NCI-H1694 (cell line): Measurements from ENCODE around the gene SETD4.
"Not testable (repeated sequence)": the region's sequence is repeated elsewhere in the genome, so short reads cannot be mapped to it uniquely, and the experiment has no call there.

Experiments used
- DNase-seq: peaks from one replicate; lab custom pipeline; 2025; lab: John Stamatoyannopoulos, UW

The SETD4 gene, protein sequence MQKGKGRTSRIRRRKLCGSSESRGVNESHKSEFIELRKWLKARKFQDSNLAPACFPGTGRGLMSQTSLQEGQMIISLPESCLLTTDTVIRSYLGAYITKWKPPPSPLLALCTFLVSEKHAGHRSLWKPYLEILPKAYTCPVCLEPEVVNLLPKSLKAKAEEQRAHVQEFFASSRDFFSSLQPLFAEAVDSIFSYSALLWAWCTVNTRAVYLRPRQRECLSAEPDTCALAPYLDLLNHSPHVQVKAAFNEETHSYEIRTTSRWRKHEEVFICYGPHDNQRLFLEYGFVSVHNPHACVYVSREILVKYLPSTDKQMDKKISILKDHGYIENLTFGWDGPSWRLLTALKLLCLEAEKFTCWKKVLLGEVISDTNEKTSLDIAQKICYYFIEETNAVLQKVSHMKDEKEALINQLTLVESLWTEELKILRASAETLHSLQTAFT

DNA sequence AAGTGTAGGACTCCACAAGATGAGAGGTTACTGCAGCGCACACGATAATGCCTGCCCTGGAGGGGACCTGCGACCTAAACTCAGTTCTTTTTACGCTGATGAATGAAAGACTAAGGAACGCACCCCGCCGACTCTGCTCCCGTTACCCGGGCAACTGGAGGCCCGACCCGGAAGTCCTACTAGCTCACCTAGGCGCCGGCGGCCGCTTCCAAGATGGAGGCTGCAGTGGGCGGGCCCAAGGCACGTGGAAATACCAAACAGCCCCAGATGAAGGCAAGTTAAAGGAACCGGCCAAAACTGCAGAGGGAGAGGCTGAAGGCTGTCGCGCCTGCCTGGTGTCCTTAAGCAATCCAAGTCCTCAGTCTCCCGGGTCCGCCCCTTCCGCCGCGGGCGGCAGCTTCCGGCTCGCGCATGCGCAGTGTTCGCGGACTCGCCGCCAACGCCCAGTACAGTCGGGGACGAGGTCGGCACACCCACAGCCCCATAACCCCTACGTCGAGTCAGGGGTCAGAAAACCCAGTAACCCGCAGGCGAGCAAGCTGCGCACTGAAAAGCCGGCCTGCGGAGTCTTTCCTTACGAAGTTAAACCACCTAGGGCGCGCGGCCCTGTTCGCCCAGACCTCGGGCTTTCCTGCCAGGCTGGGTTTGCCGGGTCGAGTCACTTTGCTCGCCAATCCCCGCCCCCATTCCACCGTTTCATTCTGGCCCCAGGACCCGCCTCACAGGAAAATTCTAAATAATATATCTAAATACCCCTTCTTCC, at the start of gene SETD4:
SETD4 (minus strand) TSS at position 368 of the 763 bp plus-strand sequence. CDS start 1,638 bp downstream, outside the sequence.
- DNase-seq = peak; percentile 94

- no peak for DNase-seq
Measured at GRCh38 chr21:36109868-36110267, 49.5 kb upstream of the SETD4 start.

DNA sequence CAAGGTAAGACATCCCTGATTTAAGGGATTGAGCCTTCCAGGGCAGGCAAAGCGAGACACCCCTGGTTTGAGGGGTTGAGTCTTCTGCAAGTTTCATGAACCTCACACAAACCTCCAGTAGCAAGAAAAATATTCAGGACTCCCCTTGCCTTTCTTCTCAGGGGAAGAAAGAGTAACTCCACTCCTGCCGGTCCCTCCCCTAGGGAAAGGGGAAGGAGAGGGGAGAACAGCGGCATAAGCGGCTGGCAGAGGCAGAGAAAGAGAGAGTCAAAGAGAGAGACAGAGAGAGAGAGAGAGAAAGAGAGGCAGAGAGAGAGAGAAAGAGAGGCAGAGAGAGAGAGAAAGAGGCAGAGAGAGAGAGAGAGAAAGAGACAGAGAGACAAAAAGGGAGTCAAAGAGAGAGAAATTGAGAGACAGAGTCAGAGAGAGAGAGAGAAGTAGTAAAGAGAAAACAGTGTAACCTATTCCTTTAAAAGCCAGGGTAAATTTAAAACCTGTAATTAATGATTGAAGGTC, 45.1 kb upstream of the SETD4 start:
- DNase-seq = no peak

GRCh38 chr21:36104317-36105300, 44.3 kb upstream of the SETD4 start:
- DNase-seq = no peak

GRCh38 chr21:36103434-36103833, 43.1 kb upstream of the SETD4 start:
- DNase-seq = no peak

DNA sequence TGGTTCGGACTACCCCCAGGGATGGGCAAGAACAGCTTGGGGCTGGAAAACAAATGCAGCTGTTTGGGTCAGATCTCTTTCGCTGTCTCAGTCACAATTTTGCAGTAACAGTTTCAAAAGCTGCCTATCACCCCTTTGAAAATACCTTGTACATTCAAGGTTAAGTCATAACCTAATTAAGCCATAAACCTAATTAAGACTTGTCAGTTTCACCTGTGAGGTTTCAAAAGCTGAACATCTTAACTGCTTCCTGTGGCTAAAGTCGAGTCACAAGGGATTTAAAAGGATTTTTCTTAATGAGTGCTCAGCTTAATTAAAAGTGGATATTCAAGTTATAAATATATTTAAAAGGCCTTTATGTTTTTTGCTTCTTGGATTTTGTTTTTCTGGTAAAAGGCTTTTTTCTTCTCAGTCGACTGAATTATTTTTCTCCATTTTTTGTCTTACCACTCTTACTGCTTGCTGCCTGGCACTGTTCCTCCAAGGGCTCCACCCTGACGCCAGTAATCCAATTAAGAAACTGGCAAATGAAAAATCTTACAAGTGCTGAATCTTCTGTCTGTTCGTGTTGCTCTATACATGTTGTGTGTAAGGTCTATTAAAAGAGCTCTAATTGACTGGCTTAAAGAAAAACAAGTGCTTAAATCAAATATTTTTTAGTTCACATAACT, 40.8 kb upstream of the SETD4 start:
- DNase-seq = no peak

GRCh38 chr21:36099695-36100211, 39.4 kb upstream of the SETD4 start:
- DNase-seq = not testable (repeated sequence)

- DNase-seq = no peak
Measured at GRCh38 chr21:36099000-36099399, 38.7 kb upstream of the SETD4 start.

DNA sequence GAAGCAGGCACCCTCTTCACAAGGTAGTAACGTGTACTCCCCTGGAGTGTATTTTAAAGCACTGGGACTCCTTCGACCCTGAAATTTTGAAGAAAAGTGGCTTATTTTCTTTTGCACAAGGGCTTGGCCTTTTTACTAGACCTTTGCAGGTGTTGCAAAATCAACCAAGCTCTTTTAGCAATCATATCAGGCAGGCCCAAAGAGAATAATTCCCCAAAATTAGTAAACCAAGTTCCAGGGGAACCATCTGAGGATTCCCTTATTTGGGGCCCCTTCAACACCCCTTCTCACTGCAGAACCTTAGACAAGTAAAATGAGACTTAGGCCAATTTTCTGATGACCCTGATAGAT, 37.8 kb upstream of the SETD4 start:
- DNase-seq = no peak

DNA sequence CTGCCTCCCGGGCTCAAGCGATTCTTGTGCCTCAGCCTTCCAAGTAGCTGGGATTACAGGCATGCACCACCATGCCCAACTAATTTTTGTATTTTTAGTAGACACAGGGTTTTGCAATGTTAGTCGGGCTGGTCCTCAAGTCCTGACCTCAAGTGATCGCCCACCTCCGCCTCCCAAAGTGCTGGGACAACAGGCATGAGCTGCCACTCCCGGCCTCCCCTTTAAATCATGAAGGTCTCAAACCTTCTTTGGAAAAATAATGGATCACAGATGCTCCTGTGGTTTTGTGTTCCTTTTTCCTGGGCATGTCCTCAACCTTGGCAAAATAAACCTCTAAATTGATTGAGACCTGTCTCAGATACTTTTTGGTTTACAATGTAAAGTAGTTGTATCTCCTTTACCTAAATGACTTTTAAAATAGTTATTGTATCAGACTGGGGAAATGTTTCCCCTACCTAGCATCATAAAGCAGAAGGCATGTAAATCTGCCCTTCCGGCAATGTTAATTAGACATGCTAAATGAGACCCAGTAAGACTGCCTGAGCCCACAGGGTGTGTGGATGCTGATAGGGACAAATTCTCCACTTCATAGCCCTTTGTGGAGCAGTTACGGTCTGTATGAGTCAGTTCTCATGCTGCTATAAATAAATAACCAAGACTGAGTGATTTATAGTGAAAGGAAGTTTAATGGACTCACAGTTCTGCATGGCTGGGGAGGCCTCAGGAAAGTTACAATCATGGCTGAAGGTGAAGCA, 37.3 kb upstream of the SETD4 start:
- no peak for DNase-seq

GRCh38 chr21:36096398-36097290, 36.3 kb upstream of the SETD4 start:
- DNase-seq = no peak

- no peak for DNase-seq
Measured at GRCh38 chr21:36093512-36093911, 33.2 kb upstream of the SETD4 start.

DNA sequence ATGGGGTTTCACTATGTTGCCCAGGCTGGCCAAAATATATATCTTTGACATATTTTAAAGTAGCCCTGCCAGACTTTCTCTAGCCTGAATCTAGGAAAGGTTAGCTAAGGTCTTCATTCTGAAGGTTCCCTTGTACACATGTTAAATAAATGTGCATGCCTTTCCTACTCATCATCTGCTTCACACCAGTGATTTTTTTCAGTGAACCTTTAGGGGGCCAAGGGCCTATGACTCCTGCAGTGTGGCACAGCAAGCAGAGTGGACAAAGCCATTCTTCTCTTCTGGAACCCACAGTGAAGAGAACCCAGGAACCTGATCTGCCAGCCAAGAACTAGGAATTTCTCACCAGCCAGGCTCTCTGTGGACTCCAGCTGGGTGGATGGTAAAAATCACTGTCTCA, 32.4 kb upstream of the SETD4 start:
- no peak for DNase-seq

GRCh38 chr21:36089946-36090345, 29.6 kb upstream of the SETD4 start:
- no peak for DNase-seq

DNA sequence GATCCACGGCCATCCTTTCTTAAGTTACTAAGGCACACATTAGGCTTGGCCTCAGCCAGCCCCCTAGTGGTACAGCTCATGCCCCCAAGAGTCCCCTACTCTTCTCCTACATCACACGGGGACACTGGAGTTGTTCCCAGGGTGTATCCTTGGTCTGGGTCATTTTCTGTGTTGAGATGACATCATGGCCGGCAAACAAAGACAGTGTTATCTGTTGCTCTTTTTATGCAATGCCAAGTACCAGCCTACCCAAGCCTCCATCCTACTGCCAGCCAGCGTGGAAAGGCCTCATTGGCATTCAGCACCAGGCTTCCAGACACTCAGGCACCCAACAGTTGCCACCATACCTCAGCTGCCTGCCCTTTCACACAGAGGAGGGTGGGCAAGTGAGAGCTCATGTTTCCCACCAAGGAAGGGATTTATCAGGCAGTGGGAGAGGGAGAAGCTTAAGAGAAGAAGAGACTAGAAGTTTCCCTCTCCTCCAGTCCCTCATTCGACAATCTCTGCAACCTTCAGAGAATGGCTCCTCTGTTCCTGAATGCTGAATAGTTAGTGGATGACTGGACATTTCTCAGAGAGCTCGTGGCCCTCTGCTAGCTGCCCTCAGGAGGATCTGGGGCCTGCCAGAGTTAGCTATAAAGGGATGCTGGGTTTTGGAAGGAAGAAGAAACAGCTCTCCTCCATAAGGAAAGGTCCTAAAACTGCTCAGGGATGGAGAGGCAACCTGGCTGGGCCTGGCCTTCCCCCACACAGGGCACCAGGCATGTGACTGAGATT, 27.2 kb upstream of the SETD4 start:
- no peak for DNase-seq

DNA sequence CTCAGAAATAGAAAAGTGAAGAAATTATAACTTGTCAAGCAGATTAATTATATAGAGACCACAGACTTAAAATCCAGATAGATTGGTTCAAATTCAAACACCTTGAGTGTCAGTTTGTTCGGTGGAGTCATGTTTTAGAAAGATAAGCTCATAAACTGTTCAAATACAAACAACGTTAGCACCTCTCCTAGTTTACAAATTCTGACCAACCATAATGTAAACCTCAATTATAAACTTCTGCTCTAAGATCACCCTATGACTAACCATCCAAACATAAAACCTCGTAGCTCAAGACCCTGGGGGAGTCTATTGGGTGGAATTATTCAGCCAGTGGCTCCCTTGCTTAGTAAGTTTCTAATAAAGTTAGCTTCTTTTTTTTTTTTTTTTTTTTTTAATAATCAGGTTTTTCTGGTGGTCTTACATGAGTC, 21.9 kb upstream of the SETD4 start:
- DNase-seq = no peak

DNA sequence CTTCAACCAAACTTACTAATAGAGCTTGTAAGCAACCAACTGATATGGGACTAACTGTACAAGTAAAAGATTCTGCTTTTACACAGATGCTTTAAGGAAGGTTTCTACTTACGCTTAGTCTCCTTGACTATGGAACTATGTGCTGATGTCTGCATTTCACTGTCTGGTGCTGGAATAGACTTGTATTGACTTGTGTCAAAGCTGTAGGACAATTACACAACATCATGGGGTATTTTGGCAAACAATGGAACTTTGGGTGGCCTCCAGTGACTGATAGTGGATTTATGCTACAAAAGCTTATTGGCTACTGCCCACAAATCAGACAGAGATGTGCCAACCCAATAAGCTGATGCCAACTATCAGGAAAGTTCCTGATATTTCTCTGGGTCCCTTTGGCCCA, 20.1 kb upstream of the SETD4 start:
- DNase-seq = no peak

- DNase-seq = no peak
Measured at GRCh38 chr21:36079671-36080070, 19.3 kb upstream of the SETD4 start.
